ENCODE data around the gene SBSN. TPM values are rescaled to one million over a fixed set of nuclear protein-coding genes. Genes with fewer than 3 reads are reported as not detected.
A peak's percentile ranks its signal among the peaks of the same experiment; 100 is the strongest.

SBSN gene
- total RNA-seq, 1 donor from 2014 or later = 0.29 TPM

DNA sequence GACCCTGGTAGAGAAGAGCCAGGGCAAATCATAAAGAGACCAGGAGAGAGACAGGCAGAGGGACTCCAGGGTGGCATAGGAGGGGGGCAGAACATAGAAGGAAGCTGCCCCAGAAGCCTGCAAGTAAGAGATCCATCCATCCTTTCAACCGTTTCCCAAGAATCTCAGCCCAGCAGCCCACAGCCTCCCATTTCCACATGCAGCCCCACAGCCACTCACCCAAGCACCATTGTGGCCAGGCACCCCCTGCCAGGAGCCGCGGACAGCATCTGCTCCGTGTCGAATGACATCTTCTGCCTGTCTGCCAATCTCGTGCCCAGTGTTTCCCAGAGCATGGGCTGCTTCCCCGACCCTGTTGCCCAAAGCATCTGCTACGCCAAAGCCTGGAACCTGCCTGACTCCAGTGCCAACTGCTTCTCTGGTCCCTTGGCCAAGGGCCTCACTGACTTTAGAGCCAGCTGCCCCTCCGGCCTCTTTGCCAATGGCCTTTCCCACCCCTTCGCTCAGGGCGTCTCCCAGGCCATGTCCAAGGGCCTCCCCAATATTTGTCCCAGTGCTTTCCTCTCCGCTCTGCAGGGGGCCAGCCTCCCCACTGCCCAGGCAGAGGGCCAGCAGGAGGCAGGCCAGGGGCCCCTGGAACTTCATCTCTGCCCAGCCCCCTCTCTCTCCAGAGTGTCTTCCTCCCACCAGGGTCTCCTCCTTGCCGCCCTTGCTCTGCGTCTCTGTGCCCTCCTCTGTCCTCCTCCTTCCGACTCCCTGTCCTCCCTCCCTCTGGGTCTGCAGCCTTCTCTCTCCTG is 15.1 kb downstream of the SBSN start:
- Mint-ChIP-seq H3K4me3 (ENCODE audit: unreplicated experiment) (no peak overlapping the region), H3K9me3 (ENCODE audit: unreplicated experiment) (peaks cover 10% of the 10 kb centered on the region), H3K4me1 (ENCODE audit: low read depth, unreplicated experiment) (no peaks in the 10 kb centered on the region), H3K36me3 (ENCODE audit: unreplicated experiment) (no peaks in the 10 kb centered on the region), H3K27ac (ENCODE audit: unreplicated experiment) (no peak overlapping the region), H3K27me3 (ENCODE audit: unreplicated experiment) (peaks cover 16% of the 10 kb centered on the region)
- TF ChIP-seq, protein P1, sequence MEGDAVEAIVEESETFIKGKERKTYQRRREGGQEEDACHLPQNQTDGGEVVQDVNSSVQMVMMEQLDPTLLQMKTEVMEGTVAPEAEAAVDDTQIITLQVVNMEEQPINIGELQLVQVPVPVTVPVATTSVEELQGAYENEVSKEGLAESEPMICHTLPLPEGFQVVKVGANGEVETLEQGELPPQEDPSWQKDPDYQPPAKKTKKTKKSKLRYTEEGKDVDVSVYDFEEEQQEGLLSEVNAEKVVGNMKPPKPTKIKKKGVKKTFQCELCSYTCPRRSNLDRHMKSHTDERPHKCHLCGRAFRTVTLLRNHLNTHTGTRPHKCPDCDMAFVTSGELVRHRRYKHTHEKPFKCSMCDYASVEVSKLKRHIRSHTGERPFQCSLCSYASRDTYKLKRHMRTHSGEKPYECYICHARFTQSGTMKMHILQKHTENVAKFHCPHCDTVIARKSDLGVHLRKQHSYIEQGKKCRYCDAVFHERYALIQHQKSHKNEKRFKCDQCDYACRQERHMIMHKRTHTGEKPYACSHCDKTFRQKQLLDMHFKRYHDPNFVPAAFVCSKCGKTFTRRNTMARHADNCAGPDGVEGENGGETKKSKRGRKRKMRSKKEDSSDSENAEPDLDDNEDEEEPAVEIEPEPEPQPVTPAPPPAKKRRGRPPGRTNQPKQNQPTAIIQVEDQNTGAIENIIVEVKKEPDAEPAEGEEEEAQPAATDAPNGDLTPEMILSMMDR (IDR thresholded peaks at IDR 0.05; ENCODE audit: partially characterized antibody, unreplicated experiment) = no peak
- DNase-seq = no peak

DNA sequence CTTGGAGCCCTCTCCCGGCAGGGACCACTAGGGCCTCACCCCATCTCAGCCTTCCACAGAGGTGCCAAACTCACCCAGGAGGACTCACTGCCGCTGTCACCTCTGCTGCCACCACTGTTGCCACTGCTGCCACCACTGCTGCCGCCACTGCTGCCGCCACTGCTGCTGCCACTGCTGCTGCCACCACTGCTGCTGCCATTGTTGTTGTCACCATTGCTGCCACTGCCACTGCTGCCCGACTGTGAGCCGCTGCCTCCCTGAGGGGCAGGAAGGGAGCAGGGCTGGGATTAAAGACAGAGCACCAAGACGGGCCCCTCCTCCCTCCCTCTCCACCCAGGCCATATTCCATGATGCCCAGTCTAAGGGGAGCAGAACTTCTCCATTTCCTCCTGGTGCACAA is 16.8 kb downstream of the SBSN start:
- H3K9me3 Mint-ChIP-seq (ENCODE audit: unreplicated experiment) = peaks cover 7% of the 10 kb centered on the region
- peaks cover 14% of the 10 kb centered on the region for H3K27me3 Mint-ChIP-seq (ENCODE audit: unreplicated experiment)
- no peaks in the 10 kb centered on the region for H3K36me3 Mint-ChIP-seq (ENCODE audit: unreplicated experiment)
- no peak overlapping the region for H3K4me3 Mint-ChIP-seq (ENCODE audit: unreplicated experiment)
- H3K27ac Mint-ChIP-seq (ENCODE audit: unreplicated experiment) = no peak overlapping the region
- no peak for DNase-seq
- no peaks in the 10 kb centered on the region for H3K4me1 Mint-ChIP-seq (ENCODE audit: low read depth, unreplicated experiment)
- TF ChIP-seq, protein P1 (IDR thresholded peaks at IDR 0.05; ENCODE audit: partially characterized antibody, unreplicated experiment) = no peak

- Mint-ChIP-seq H3K36me3 (ENCODE audit: unreplicated experiment) (no peaks in the 10 kb centered on the region), H3K27ac (ENCODE audit: unreplicated experiment) (no peak overlapping the region), H3K4me3 (ENCODE audit: unreplicated experiment) (no peak overlapping the region), H3K27me3 (ENCODE audit: unreplicated experiment) (peaks cover 12% of the 10 kb centered on the region), H3K9me3 (ENCODE audit: unreplicated experiment) (peaks cover 7% of the 10 kb centered on the region), H3K4me1 (ENCODE audit: low read depth, unreplicated experiment) (no peaks in the 10 kb centered on the region)
- TF ChIP-seq, protein P1 (IDR thresholded peaks at IDR 0.05; ENCODE audit: partially characterized antibody, unreplicated experiment) = peak; percentile 28
- DNase-seq = no peak
These were observed 17.5 kb downstream of the SBSN start for GRCh38 chr19:35510626-35510964.

DNA sequence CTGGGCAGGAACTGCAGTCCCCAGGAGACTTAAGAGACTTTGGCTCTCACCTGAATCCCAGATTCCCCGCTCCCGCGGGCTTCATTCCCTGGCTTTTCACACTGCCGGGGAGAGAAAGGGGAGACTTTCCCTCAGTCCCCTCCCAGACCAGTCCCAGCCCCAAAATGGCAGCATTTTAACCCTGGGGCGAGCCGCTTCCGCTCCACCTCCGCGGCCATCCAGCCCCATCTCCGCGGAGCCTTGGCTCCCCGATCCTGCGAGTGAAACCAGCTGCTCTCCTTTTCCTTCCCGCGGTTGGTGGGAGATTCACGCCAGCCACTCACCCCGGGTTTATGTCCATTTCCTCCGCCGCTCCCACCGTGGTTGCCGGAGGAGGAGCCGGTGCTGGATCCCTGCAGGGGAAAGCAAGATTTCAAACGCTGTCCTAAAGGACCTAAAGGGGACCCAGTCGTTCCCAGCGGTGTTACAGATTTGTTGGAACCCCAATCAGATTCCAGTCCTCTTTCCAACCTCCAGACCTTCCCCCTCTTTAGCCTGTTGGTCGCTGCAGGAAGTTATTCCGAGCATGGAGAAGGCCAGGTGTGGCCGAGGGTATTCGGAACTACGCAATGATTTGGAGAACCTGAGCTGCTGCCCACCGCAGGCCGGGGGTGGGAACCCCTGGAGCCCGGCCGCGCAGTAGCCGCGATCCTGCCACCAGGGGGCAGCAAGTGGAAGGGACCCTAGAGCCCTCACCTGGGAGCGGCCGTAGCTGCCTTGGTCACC is 18.1 kb downstream of the SBSN start:
- TF ChIP-seq, protein P1 (IDR thresholded peaks at IDR 0.05; ENCODE audit: partially characterized antibody, unreplicated experiment) = peak; percentile 97
- DNase-seq = peak; percentile 84
- Mint-ChIP-seq H3K9me3 (ENCODE audit: unreplicated experiment) (peaks cover 7% of the 10 kb centered on the region), H3K27ac (ENCODE audit: unreplicated experiment) (no peak overlapping the region), H3K36me3 (ENCODE audit: unreplicated experiment) (no peaks in the 10 kb centered on the region), H3K27me3 (ENCODE audit: unreplicated experiment) (peaks cover 15% of the 10 kb centered on the region), H3K4me1 (ENCODE audit: low read depth, unreplicated experiment) (no peaks in the 10 kb centered on the region), H3K4me3 (ENCODE audit: unreplicated experiment) (peak overlapping the region; percentile 57)
